HK-2 (cell line): ENCODE measurements around the gene RPS15.
"Not testable (repeated sequence)": the region's sequence is repeated elsewhere in the genome, so short reads cannot be mapped to it uniquely, and the experiment has no call there.

Experiments used
- DNase-seq: peaks from one replicate; pipeline ENCODE4 v3.0.0-alpha.2; 2018; ENCODE audit not compliant: unreplicated experiment

The RPS15 gene

DNA sequence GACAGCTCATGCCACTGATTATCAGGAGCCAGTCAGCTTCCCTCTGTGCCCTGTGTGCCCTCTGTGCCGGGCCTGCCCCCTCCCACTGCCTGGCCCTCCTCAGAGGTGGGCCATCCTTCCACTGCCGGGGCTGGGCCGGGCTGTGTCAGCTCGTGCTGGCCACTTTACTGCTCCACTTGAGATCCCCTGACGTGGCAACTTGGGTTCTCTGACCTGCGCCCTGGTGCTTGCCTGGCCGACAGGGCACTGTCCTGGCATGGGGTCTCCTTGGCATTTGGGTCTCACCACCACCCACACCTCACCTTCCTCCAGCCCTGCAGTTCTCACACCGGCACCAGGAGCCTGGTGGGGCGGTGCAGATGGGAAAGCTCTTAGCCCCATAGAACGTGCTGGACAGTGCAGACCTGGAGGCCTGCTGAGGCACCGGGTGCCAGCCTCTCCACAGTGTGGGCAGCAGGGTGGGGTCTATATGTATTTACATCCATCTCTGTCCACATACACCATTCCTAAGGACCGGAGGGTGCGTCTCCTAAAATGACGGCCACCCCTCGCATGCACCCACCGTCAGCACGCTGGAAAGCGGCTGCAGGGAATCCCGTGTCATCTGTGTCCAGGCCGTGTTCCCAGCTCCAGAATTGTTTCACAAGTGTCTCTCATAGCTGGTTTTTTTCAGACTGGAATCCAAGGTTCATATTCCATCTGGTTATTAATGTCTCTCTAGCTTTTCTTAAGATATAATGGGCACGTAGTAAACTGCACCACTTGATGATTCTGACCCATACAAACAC lies 19.1 kb upstream of the RPS15 start:
- no peak for DNase-seq

GRCh38 chr19:1420085-1420484 lies 18.1 kb upstream of the RPS15 start:
- not testable (repeated sequence) for DNase-seq

DNA sequence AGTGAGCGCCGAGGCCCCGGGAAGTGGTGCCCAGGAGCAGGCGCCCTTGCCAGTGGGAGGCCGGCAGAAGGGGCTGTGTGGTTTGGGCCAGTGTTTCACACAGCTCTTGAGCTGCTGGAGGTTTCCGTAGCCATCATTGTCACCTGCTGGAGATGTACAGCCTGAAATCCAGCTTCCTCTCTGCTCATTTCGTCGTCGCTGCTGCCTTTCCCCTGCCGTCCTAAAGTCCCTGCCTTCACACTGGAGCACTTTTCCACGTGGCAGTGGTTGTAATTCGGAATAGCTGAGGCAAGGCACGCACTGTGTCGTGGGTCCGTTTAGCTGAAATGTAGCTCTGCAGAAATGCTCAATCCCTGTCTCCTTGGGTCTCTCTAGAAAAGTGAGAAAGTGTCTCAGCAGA lies 17.6 kb upstream of the RPS15 start:
- no peak for DNase-seq

DNA sequence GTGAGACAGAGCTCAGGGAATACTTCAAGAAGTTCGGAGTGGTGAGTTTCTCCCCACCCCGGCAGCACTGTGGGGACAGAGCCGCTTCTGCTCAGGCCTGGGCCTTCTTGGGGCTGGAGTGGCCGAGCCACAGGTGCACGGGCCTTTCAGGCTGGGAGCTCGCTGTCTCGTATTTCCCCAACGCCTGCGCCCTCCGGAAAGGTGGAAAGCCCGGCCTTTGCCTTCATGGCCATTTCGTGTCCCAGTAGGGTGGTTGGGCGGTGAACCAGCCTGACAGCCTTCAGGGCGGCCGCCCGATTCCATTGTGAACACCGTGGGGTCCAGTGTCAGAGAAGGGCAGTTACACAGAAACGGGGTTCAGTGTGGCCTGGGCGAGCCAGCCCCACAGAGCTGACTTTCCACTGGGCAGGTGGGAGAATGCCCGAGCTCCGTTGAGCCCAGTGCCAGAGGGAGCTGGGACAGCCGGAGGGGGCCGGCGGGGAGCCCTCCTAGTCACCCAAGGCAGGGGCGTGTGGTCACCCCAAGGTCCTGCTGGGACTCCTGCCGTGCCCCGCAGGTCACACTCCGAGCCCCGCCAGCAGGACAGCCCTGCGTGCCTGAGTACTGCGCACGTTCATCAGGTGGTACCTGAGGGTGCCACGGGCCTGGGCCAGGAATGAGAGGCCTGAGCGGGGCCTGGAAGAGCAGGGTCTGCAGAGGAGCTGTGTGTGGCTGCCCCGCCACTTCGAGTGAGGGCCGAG lies 16.8 kb upstream of the RPS15 start:
- DNase-seq = no peak

DNA sequence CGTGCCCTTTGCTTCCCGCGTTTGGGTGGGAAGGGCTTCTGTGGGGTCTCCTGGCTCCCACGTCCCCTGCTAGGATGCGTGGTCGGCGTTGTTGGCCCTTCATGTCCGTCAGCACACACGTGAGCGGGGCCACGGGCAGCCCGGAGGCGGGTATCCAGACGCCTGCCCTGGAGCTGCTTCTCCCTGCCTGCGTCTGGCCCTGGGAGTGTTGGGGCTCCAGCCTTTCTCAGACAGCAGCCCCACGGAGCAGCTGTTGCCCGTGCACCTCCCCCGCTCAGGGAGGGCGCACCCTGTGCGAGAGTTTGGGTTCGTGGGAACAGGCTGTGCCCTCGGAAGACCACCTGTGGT lies 16.3 kb upstream of the RPS15 start:
- no peak for DNase-seq

GRCh38 chr19:1422360-1422759 lies 15.8 kb upstream of the RPS15 start:
- DNase-seq = no peak

- no peak for DNase-seq
These were observed 15.3 kb upstream of the RPS15 start for GRCh38 chr19:1422943-1423342.

GRCh38 chr19:1423436-1424191 lies 14.6 kb upstream of the RPS15 start:
- DNase-seq = no peak

GRCh38 chr19:1424192-1424955 lies 13.8 kb upstream of the RPS15 start:
- DNase-seq = no peak

GRCh38 chr19:1425102-1425837 lies 12.9 kb upstream of the RPS15 start:
- DNase-seq = no peak

DNA sequence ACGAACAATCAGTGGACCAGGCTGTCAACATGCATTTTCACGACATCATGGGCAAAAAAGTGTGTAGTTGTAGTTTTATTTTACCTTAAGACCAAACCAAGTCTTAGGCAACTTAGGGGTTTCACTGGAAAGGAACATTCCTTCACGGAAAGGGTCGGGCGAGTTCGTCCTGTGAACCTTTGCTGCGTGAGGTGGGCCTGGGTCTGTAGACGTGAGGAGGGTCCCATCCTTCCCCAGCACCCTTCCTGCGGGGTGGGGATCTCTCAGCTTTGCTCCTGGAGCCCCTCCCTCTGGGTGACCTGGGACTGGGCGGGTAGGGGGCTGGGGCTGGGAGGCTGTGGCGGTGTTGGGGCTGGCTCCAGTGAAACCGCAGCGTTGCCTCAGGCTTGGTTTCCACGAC lies 12.3 kb upstream of the RPS15 start:
- DNase-seq = no peak

- no peak for DNase-seq
These were observed 11.5 kb upstream of the RPS15 start for GRCh38 chr19:1426736-1427135.

- no peak for DNase-seq
These were observed 10.8 kb upstream of the RPS15 start for GRCh38 chr19:1427221-1427920.

GRCh38 chr19:1428738-1429391 lies 9.3 kb upstream of the RPS15 start:
- no peak for DNase-seq

DNA sequence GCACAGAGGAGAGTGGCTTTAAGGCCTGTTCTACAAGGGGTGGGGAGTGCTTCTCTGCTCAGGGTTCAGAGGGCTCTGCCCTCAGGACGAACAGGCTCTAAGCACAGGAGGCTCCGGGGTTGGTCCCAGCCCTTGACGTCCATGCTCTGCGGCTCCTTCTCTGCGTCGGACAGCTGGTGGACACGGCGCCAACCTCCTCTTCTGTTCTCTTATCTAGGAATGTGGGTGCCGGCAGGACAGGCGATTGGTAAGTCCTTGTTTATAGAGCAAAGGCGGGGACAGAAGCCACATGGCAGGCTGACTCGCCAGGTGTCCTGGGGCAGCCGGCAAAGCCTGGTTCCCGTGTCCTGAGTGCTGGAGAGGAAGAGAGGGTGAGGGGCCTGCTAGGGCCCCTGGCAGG lies 8.4 kb upstream of the RPS15 start:
- no peak for DNase-seq

DNA sequence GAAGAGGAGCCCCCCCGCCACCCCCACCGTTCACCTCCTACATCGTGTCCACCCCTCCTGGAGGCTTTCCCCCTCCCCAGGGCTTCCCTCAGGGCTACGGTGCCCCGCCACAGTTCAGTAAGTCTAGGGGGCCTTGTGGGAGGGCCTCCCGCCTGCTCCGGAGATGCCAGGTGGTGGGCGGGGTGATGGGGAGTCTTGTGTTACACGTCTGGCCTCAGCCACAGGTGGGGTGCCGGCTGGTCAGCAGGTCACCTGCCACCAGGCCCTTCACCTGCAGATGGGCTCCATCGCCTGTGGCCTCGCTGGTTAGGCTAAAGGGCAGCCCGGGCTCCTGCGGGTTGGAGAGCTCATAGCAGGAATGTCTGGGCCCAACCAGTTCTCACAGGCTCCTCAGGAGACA lies 8.0 kb upstream of the RPS15 start:
- no peak for DNase-seq

DNA sequence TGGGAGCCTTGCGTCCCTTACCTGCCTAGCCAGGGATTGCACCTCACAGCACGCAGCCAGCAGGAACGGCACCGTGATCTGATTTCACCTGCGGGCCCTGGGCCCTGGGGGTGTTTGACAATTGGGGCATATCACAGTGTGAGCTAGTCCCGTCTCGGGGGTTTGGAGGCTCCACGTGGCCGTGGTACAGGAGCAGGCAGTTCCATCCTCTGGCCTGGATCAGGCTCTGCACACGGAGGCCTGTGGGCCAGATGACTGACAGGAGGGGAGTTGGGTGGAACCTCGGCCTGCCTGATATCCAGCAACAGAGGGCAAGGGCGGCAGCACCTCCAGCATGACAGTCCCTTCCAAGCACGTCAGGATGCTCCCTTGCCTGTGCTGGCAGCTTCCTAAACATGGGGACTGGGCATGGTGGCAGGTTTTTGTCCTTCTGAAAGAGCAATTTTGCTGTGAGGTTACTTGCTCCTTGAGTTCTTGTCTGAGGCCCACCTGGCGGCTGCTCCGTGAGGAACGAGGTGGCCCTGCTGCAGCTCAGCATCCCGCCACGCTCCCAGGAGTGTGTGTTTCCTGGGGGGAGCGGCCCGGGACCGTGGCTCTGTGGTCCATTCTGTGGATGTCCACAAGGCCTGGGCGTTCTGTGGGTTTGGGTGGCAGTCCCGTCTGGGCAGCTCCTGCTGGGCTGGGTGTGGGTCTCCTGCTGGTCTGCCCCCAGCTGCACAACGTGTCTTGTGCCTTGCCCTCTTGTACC lies 6.3 kb upstream of the RPS15 start:
- DNase-seq = no peak

GRCh38 chr19:1432507-1432887 lies 5.7 kb upstream of the RPS15 start:
- no peak for DNase-seq
